Muscle layer of colon (tissue), 2 donors: Measurements from ENCODE around the gene GABRR2.

Experiments
- H3K27ac ChIP-seq: one replicate; pipeline ENCODE4 v1.7.0; 2013; ENCODE audit warnings: low read depth, mild to moderate bottlenecking, low read length, moderate library complexity
- H3K27me3 ChIP-seq, 2 donors: one replicate each; pipeline ENCODE4 v1.7.0; 2013; ENCODE audit warnings: low read length in 2 of 2, mild to moderate bottlenecking in 2 of 2; ENCODE audit not compliant: insufficient read depth in 2 of 2, control insufficient read depth in 1 of 2
- H3K36me3 ChIP-seq: one replicate; pipeline ENCODE4 v1.7.0; 2013; ENCODE audit warnings: mild to moderate bottlenecking, low read length; ENCODE audit not compliant: insufficient read depth
- H3K4me1 ChIP-seq: one replicate; pipeline ENCODE4 v1.7.0; 2013; ENCODE audit warnings: mild to moderate bottlenecking, low read length; ENCODE audit not compliant: insufficient read depth
- H3K4me3 ChIP-seq, 2 donors: one replicate each; pipeline ENCODE4 v1.7.0; 2013; ENCODE audit warnings: low read length in 2 of 2, low read depth in 1 of 2, mild to moderate bottlenecking in 1 of 2, moderate library complexity in 1 of 2
- H3K9ac ChIP-seq: one replicate; pipeline ENCODE4 v1.7.0; 2013; ENCODE audit warnings: low read length
- H3K9me3 ChIP-seq: one replicate; pipeline ENCODE4 v1.7.0; 2013; ENCODE audit warnings: mild to moderate bottlenecking, low read length
- donor health status: abdominal sarcoma.
- donor health status: Adenocarcinoma of cecum.

The GABRR2 gene

GRCh38 chr6:89287351-89288028 lies 27.6 kb downstream of the GABRR2 start:
- Histone ChIP-seq H3K27me3 (no peaks in the 10 kb centered on the region), H3K27ac (no peak overlapping the region), H3K9me3 (no peaks in the 10 kb centered on the region), H3K36me3 (no peaks in the 10 kb centered on the region), H3K9ac (no peak overlapping the region), H3K4me3 (no peak overlapping the region), H3K4me1 (no peaks in the 10 kb centered on the region)

GRCh38 chr6:89286516-89286915 lies 28.6 kb downstream of the GABRR2 start:
- H3K4me1 ChIP-seq, result no peaks in the 10 kb centered on the region
- no peaks in the 10 kb centered on the region for H3K27me3 ChIP-seq
- no peaks in the 10 kb centered on the region for H3K9me3 ChIP-seq
- no peak overlapping the region for H3K4me3 ChIP-seq
- H3K36me3 ChIP-seq, result no peaks in the 10 kb centered on the region
- H3K27ac ChIP-seq, result no peak overlapping the region
- no peak overlapping the region for H3K9ac ChIP-seq

- Histone ChIP-seq H3K4me3 (no peak overlapping the region), H3K9ac (no peak overlapping the region), H3K27me3 (no peaks in the 10 kb centered on the region), H3K9me3 (no peaks in the 10 kb centered on the region), H3K36me3 (no peaks in the 10 kb centered on the region), H3K4me1 (no peaks in the 10 kb centered on the region), H3K27ac (no peak overlapping the region)
These were observed 29.9 kb downstream of the GABRR2 start for GRCh38 chr6:89284963-89285735.

- Histone ChIP-seq H3K27me3 (no peaks in the 10 kb centered on the region), H3K4me1 (no peaks in the 10 kb centered on the region), H3K27ac (no peak overlapping the region), H3K36me3 (no peaks in the 10 kb centered on the region), H3K9me3 (no peaks in the 10 kb centered on the region), H3K9ac (no peak overlapping the region), H3K4me3 (no peak overlapping the region)
These were observed 31.0 kb downstream of the GABRR2 start for GRCh38 chr6:89284081-89284480.

- Histone ChIP-seq H3K9me3 (no peaks in the 10 kb centered on the region), H3K27ac (no peak overlapping the region), H3K4me1 (no peaks in the 10 kb centered on the region), H3K4me3 (no peak overlapping the region), H3K36me3 (no peaks in the 10 kb centered on the region), H3K27me3 (no peaks in the 10 kb centered on the region), H3K9ac (no peak overlapping the region)
These were observed 32.4 kb downstream of the GABRR2 start for GRCh38 chr6:89282749-89283148.

GRCh38 chr6:89281779-89282246 lies 33.3 kb downstream of the GABRR2 start:
- Histone ChIP-seq H3K4me3 (no peak overlapping the region), H3K36me3 (no peaks in the 10 kb centered on the region), H3K9ac (no peak overlapping the region), H3K4me1 (no peaks in the 10 kb centered on the region), H3K27me3 (no peaks in the 10 kb centered on the region), H3K27ac (no peak overlapping the region), H3K9me3 (no peaks in the 10 kb centered on the region)

- H3K27ac ChIP-seq, result no peak overlapping the region
- H3K4me1 ChIP-seq, result no peaks in the 10 kb centered on the region
- H3K9me3 ChIP-seq, result no peaks in the 10 kb centered on the region
- H3K4me3 ChIP-seq, result no peak overlapping the region
- no peaks in the 10 kb centered on the region for H3K36me3 ChIP-seq
- H3K27me3 ChIP-seq, result no peaks in the 10 kb centered on the region
- no peak overlapping the region for H3K9ac ChIP-seq
These were observed 36.1 kb downstream of the GABRR2 start for GRCh38 chr6:89278956-89279355.

- Histone ChIP-seq H3K27ac (no peak overlapping the region), H3K36me3 (no peaks in the 10 kb centered on the region), H3K9me3 (no peaks in the 10 kb centered on the region)
These were observed 39.2 kb downstream of the GABRR2 start for GRCh38 chr6:89275900-89276299.

GRCh38 chr6:89273816-89274215 lies 41.3 kb downstream of the GABRR2 start:
- Histone ChIP-seq H3K27me3 (no peaks in the 10 kb centered on the region), H3K27ac (no peak overlapping the region), H3K4me1 (no peaks in the 10 kb centered on the region), H3K9me3 (no peaks in the 10 kb centered on the region), H3K4me3 (no peak overlapping the region), H3K9ac (no peak overlapping the region), H3K36me3 (no peaks in the 10 kb centered on the region)

More at GRCh38 chr6:89275900-89276299, 39.2 kb downstream of the GABRR2 start:
- no peaks in the 10 kb centered on the region for H3K27me3 ChIP-seq
- no peaks in the 10 kb centered on the region for H3K4me1 ChIP-seq
- no peak overlapping the region for H3K9ac ChIP-seq
- H3K4me3 ChIP-seq, result no peak overlapping the region

- Histone ChIP-seq H3K9me3 (no peaks in the 10 kb centered on the region), H3K27me3 (no peaks in the 10 kb centered on the region), H3K4me3 (no peak overlapping the region), H3K36me3 (no peaks in the 10 kb centered on the region), H3K4me1 (no peaks in the 10 kb centered on the region), H3K27ac (no peak overlapping the region), H3K9ac (no peak overlapping the region)
These were observed 42.5 kb downstream of the GABRR2 start for GRCh38 chr6:89272596-89272995.

GRCh38 chr6:89270951-89271721 lies 44.0 kb downstream of the GABRR2 start:
- H3K36me3 ChIP-seq, result no peaks in the 10 kb centered on the region
- no peaks in the 10 kb centered on the region for H3K9me3 ChIP-seq
- no peak overlapping the region for H3K27ac ChIP-seq
- no peak overlapping the region for H3K9ac ChIP-seq
- H3K27me3 ChIP-seq, result no peaks in the 10 kb centered on the region
- H3K4me3 ChIP-seq, result no peak overlapping the region
- H3K4me1 ChIP-seq, result no peaks in the 10 kb centered on the region
